Endothelial cell of umbilical vein (primary cell): ENCODE data around the gene ECM2. TPM values are rescaled to one million over a fixed set of nuclear protein-coding genes. Genes with fewer than 3 reads are reported as not detected.

Experiments used
- BruUV-seq: library from RNA; stranded (reverse); fragments of 400-500 nt; replicated peaks from 2 replicates; lab custom pipeline; 2021; lab: Mats Ljungman, UMichigan
- CTCF ChIA-PET: fragments of 300-600, 350-600 bp; sonication (Branson Sonifier 250); formaldehyde crosslinking; loops from one replicate; lab custom pipeline; 2021; ENCODE audit warnings: antibody characterized with exemption, inconsistent platforms; lab: Charles Lee
- POLR2A ChIA-PET: fragments of 300-600, 350-600 bp; sonication (Branson Sonifier 250); formaldehyde crosslinking; loops from one replicate; lab custom pipeline; 2021; ENCODE audit warnings: antibody characterized with exemption, inconsistent platforms; lab: Charles Lee
- DNase-seq: peaks from one replicate; pipeline ENCODE4 v3.0.0-alpha.2; 2011; ENCODE audit warnings: low read depth, low spot score
- FAIRE-seq: peaks from 2 replicates; lab custom pipeline; 2011; peaks lifted over from hg19 to GRCh38; lab: Jason Lieb, UNC
- H2AFZ ChIP-seq: 2 replicates; pipeline ENCODE4 v1.6.0; 2012; ENCODE audit warnings: low read depth, low read length, control low read depth, inconsistent platforms
- H3K27ac ChIP-seq: 2 replicates; pipeline ENCODE4 v1.5.1; 2011; ENCODE audit warnings: low read depth, mild to moderate bottlenecking, control low read depth, low read length, moderate library complexity; ENCODE audit not compliant: insufficient read depth
- H3K27me3 ChIP-seq, 2 experiments: 2 replicates each; pipeline versions ENCODE4 v1.6.0 to v1.6.1; 2011; ENCODE audit warnings: low read length in 2 of 2, mixed read lengths in 1 of 2; ENCODE audit not compliant: control insufficient read depth in 2 of 2, insufficient read depth in 2 of 2
- H3K36me3 ChIP-seq, 2 experiments: 2 replicates in 1 of 2; 3 replicates in 1 of 2; pipeline ENCODE4 v1.5.1; 2011; ENCODE audit warnings: low read length in 2 of 2, mild to moderate bottlenecking in 1 of 2, moderate library complexity in 1 of 2; ENCODE audit not compliant: control insufficient read depth in 2 of 2, insufficient read depth in 2 of 2; ENCODE audit errors: extremely low read depth in 1 of 2
- H3K4me1 ChIP-seq: 3 replicates; pipeline ENCODE4 v1.5.1; 2011; ENCODE audit warnings: mild to moderate bottlenecking, low read length; ENCODE audit not compliant: control insufficient read depth, insufficient read depth; ENCODE audit errors: extremely low read depth
- H3K4me2 ChIP-seq: 2 replicates; pipeline ENCODE4 v1.6.1; 2011; ENCODE audit warnings: low read length, control low read depth, mixed read lengths; ENCODE audit not compliant: insufficient read depth
- H3K4me3 ChIP-seq, 3 experiments: fragments of 200-600 bp in 1 of 3; sonication (generic), shearing (Covaris generic) in 1 of 3; replicated peaks in 1 of 3; 2 replicates each; pipeline ENCODE4 v1.5.1; 2011 to 2016; ENCODE audit warnings: control low read depth in 3 of 3, low read length in 3 of 3, mild to moderate bottlenecking in 2 of 3, inconsistent platforms in 1 of 3, low read depth in 1 of 3, moderate library complexity in 1 of 3; ENCODE audit not compliant: insufficient read depth in 1 of 3
- H3K79me2 ChIP-seq: 2 replicates; pipeline ENCODE4 v1.6.0; 2012; ENCODE audit warnings: low read length, inconsistent platforms; ENCODE audit not compliant: control insufficient read depth, insufficient read depth
- H3K9ac ChIP-seq: replicated peaks from 2 replicates; pipeline ENCODE3; 2011; ENCODE audit warnings: low read length, control low read depth; ENCODE audit not compliant: insufficient read depth; ENCODE audit errors: extremely low read depth
- H3K9me1 ChIP-seq: replicated peaks from 3 replicates; pipeline ENCODE4 v1.6.0; 2011; ENCODE audit warnings: mild to moderate bottlenecking, low read length; ENCODE audit not compliant: control insufficient read depth, insufficient read depth; ENCODE audit errors: extremely low read depth
- H3K9me3 ChIP-seq: replicated peaks from 2 replicates; pipeline ENCODE4 v1.5.1; 2012; ENCODE audit warnings: low read length, inconsistent platforms; ENCODE audit not compliant: control insufficient read depth, insufficient read depth
- H4K20me1 ChIP-seq: replicated peaks from 2 replicates; pipeline ENCODE3; 2011; ENCODE audit warnings: mild to moderate bottlenecking, low read length; ENCODE audit not compliant: control insufficient read depth, insufficient read depth; ENCODE audit errors: extremely low read depth
- EZH2 ChIP-seq: IDR thresholded peaks from 2 replicates; pipeline ENCODE4 v1.6.1; 2012; ENCODE audit warnings: borderline replicate concordance, low read depth, mild to moderate bottlenecking, moderate library complexity, low read length, inconsistent platforms; ENCODE audit not compliant: severe bottlenecking
- FOS ChIP-seq: IDR thresholded peaks from 2 replicates; pipeline ENCODE4 v1.6.1; 2011; ENCODE audit warnings: mild to moderate bottlenecking, low read length, moderate library complexity, borderline replicate concordance; ENCODE audit not compliant: insufficient read depth
- GATA2 ChIP-seq: IDR thresholded peaks from 2 replicates; pipeline ENCODE4 v1.7.0; 2011; ENCODE audit warnings: low read depth, mild to moderate bottlenecking, moderate library complexity, mixed read lengths, low read length; ENCODE audit not compliant: insufficient read length, insufficient read depth
- JUN ChIP-seq: IDR thresholded peaks from 2 replicates; pipeline ENCODE4 v1.6.1; 2011; ENCODE audit warnings: borderline replicate concordance, low read depth; ENCODE audit not compliant: insufficient read length, insufficient read depth
- MYC ChIP-seq: IDR thresholded peaks from one replicate; pipeline ENCODE4 v1.6.1; 2011; ENCODE audit warnings: mild to moderate bottlenecking, low read depth, low read length
- POLR2A ChIP-seq: IDR thresholded peaks from 2 replicates; pipeline ENCODE4 v1.6.1; 2012; ENCODE audit warnings: low read depth, mild to moderate bottlenecking, control low read depth, low read length
- POLR2AphosphoS5 ChIP-seq: IDR thresholded peaks from 2 replicates; pipeline ENCODE4 v1.6.1; 2012; ENCODE audit warnings: low read depth, mild to moderate bottlenecking, control low read depth, low read length, moderate library complexity; ENCODE audit not compliant: insufficient read depth
- dilution Hi-C: fragments of 300-500 bp; cut with MboI; formaldehyde crosslinking; loops from one replicate; pipeline ENCODE4 v1.15.0; 2019; ENCODE audit warnings: low sequenced_read_pairs; ENCODE audit not compliant: extremely low pct_ligation_motif_present
- intact Hi-C: fragments of 100-400 bp; cut with micrococcal nuclease; formaldehyde crosslinking; loops from one replicate; pipeline ENCODE4 v1.10.0; 2022
- polyA plus RNA-seq, 4 experiments: library from polyadenylated mRNA; depleted of rRNA in 3 of 4; stranded (reverse) in 3 of 4; unstranded in 1 of 4; fragments of >200 nt; gene quantifications; 2 replicates each; pipeline versions ENCODE4 v1.2.1 to v1.2.3, GENCODE V29; 2011 to 2012; ENCODE audit warnings: missing spikeins in 1 of 4
- total RNA-seq: library from RNA; stranded (reverse); gene quantifications from 2 replicates; pipeline ENCODE4 v1.2.3, GENCODE V29; 2021
- TF ChIP-seq, protein P1 (sequence below), 2 donors: IDR thresholded peaks; 1 replicate in 1 of 2; 2 replicates in 1 of 2; pipeline ENCODE4 v1.5.1; 2011; ENCODE audit warnings: low read length in 2 of 2, mild to moderate bottlenecking in 2 of 2, moderate library complexity in 2 of 2, control low read depth in 1 of 2, inconsistent platforms in 1 of 2, low read depth in 1 of 2; ENCODE audit not compliant: insufficient read depth in 1 of 2; ENCODE audit errors: extremely low read depth in 1 of 2
- TF ChIP-seq, protein P2 (sequence below): IDR thresholded peaks from 2 replicates; pipeline ENCODE4 v1.6.1; 2011; ENCODE audit not compliant: insufficient read depth, insufficient read length

ECM2 gene
- total and polyA plus RNA-seq, 2 donors (not counting 3 experiments of a cell fraction or from before 2014, with no cell fraction given), result 0.03 TPM; not detected in 1

DNA sequence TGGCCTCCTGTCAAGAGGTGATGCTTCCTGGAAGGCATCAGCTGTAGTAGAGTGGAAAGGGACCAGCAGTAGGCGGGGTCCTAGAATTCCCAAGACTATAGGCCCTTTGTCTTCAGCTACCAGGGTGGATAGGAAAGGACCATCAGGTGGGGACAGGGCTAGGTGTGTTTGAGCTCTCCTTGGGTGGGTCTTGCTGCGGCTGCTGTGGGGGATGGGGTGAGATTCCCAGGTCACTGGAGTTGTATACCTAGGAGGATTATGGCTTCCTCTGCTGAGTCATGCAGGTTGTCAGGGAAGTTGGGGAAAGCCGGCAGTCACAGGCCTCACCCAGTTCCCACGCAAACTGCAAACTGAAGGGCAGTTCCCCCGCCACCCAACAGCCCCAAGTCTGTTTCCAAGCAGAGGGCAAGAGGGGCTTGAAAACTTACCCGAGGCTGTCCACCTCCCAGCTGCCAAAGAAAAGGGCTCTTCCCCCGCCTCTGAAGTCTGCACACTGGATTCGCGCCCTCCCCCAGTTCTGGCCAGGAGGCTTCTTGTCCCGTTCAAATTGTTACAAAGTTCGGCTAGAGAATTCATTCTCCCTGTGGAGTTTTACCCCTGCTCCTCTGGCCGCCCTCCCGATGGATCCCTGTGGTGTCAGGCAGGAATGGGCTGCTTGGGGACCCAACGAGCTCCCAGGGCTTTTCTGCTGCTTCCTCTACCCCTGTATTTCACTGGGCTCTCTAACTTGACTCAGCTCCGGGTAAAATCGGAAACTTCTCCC is 23.0 kb upstream of the ECM2 start:
- no peaks in the 10 kb centered on the region for H3K36me3 ChIP-seq
- no peaks in the 10 kb centered on the region for H3K27me3 ChIP-seq
- DNase-seq, result no peak
- no peak overlapping the region for H2AFZ ChIP-seq
- H3K4me1 ChIP-seq, result no peaks in the 10 kb centered on the region
- intact Hi-C loops, result no loop called here
- H4K20me1 ChIP-seq, result no peaks in the 10 kb centered on the region
- no TSS peak for BruUV-seq
- no peak overlapping the region for H3K9ac ChIP-seq
- ChIA-PET POLR2A (no interaction called here), CTCF (no interaction called here)
- FAIRE-seq, result no peak
- H3K9me3 ChIP-seq, result no peaks in the 10 kb centered on the region
- no peak overlapping the region for H3K4me3 ChIP-seq
- dilution Hi-C loops, result no loop called here
- H3K27ac ChIP-seq, result no peak overlapping the region
- no peaks in the 10 kb centered on the region for H3K79me2 ChIP-seq
- no peak overlapping the region for H3K4me2 ChIP-seq
- H3K9me1 ChIP-seq, result no peaks in the 10 kb centered on the region
- TF ChIP-seq GATA2, result no peak
- TF ChIP-seq POLR2A, result no peak
- no peak for TF ChIP-seq MYC
- TF ChIP-seq, protein P1, sequence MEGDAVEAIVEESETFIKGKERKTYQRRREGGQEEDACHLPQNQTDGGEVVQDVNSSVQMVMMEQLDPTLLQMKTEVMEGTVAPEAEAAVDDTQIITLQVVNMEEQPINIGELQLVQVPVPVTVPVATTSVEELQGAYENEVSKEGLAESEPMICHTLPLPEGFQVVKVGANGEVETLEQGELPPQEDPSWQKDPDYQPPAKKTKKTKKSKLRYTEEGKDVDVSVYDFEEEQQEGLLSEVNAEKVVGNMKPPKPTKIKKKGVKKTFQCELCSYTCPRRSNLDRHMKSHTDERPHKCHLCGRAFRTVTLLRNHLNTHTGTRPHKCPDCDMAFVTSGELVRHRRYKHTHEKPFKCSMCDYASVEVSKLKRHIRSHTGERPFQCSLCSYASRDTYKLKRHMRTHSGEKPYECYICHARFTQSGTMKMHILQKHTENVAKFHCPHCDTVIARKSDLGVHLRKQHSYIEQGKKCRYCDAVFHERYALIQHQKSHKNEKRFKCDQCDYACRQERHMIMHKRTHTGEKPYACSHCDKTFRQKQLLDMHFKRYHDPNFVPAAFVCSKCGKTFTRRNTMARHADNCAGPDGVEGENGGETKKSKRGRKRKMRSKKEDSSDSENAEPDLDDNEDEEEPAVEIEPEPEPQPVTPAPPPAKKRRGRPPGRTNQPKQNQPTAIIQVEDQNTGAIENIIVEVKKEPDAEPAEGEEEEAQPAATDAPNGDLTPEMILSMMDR (IDR thresholded peaks at IDR 0.05; ENCODE audit: extremely low read depth in 1 of 2, insufficient read depth in 1 of 2, low read depth in 1 of 2, low read length in 2 of 2), result no peak
- no peak for TF ChIP-seq EZH2
- TF ChIP-seq JUN, result no peak
- TF ChIP-seq FOS, result no peak
- TF ChIP-seq POLR2AphosphoS5, result no peak
- TF ChIP-seq, protein P2, sequence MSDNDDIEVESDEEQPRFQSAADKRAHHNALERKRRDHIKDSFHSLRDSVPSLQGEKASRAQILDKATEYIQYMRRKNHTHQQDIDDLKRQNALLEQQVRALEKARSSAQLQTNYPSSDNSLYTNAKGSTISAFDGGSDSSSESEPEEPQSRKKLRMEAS, result no peak
